ENCODE measurements around the gene PRM1.

The PRM1 gene

GRCh38 chr16:11251525-11252481, 29.3 kb downstream of the PRM1 start:
- no peak for DNase-seq

GRCh38 chr16:11250786-11251524, 30.2 kb downstream of the PRM1 start:
- DNase-seq, result no peak

- DNase-seq, result no peak
Observed at GRCh38 chr16:11250091-11250785, 30.9 kb downstream of the PRM1 start.

GRCh38 chr16:11249233-11250061, 31.7 kb downstream of the PRM1 start:
- no peak for DNase-seq

GRCh38 chr16:11248133-11248532, 33.0 kb downstream of the PRM1 start:
- DNase-seq, result no peak

GRCh38 chr16:11245988-11246387, 35.1 kb downstream of the PRM1 start:
- DNase-seq, result no peak

- no peak for DNase-seq
Observed at GRCh38 chr16:11245222-11245737, 35.9 kb downstream of the PRM1 start.

- no peak for DNase-seq
Observed at GRCh38 chr16:11242658-11243057, 38.5 kb downstream of the PRM1 start.

- no peak for DNase-seq
Observed at GRCh38 chr16:11241480-11242204, 39.5 kb downstream of the PRM1 start.

GRCh38 chr16:11240636-11241473, 40.3 kb downstream of the PRM1 start:
- no peak for DNase-seq

- no peak for DNase-seq
Observed at GRCh38 chr16:11239644-11240632, 41.2 kb downstream of the PRM1 start.

- DNase-seq, result no peak
Observed at GRCh38 chr16:11238272-11239202, 42.6 kb downstream of the PRM1 start.

GRCh38 chr16:11236461-11237254, 44.5 kb downstream of the PRM1 start:
- no peak for DNase-seq

- DNase-seq, result no peak
Observed at GRCh38 chr16:11235703-11235991, 45.5 kb downstream of the PRM1 start.

GRCh38 chr16:11234884-11235702, 46.0 kb downstream of the PRM1 start:
- no peak for DNase-seq

- peak; percentile 35 for DNase-seq
Observed at GRCh38 chr16:11233727-11234376, 47.3 kb downstream of the PRM1 start.
